Tibial nerve (tissue), 4 donors: ENCODE results near the gene BRD7. TPM values are rescaled to one million over a fixed set of nuclear protein-coding genes. Genes with fewer than 3 reads are reported as not detected.

ENCODE experiments used
- DNase-seq, 2 donors: peaks; one replicate each; pipeline ENCODE4 v3.0.0-alpha.2; 2019; ENCODE audit warnings: low spot score in 2 of 2
- H3K27ac ChIP-seq, 4 donors: fragments of 200-600 bp; sonication (generic) in 3 of 4; one replicate each; pipeline ENCODE4 v1.5.1; 2017 to 2019; ENCODE audit warnings: mild to moderate bottlenecking in 1 of 4
- H3K27me3 ChIP-seq, 2 donors: fragments of 200-600 bp; sonication (generic) in 1 of 2; one replicate each; pipeline versions ENCODE4 v1.5.1 to v1.6.0; 2017 to 2019
- H3K36me3 ChIP-seq, 3 donors: fragments of 200-600 bp; sonication (generic); one replicate each; pipeline ENCODE4 v1.5.1; 2018 to 2019
- H3K4me1 ChIP-seq, 4 donors: fragments of 200-600 bp; sonication (generic) in 3 of 4; one replicate each; pipeline ENCODE4 v1.5.1; 2017 to 2019
- H3K4me3 ChIP-seq, 4 donors: fragments of 200-600 bp; sonication (generic) in 3 of 4; one replicate each; pipeline ENCODE4 v1.5.1; 2017 to 2019; ENCODE audit warnings: mild to moderate bottlenecking in 1 of 4, moderate library complexity in 1 of 4
- H3K9me3 ChIP-seq, 4 donors: fragments of 200-600 bp; sonication (generic) in 3 of 4; one replicate each; pipeline ENCODE4 v1.5.1; 2017 to 2019
- CTCF ChIP-seq, 5 experiments: fragments of 200-600 bp in 3 of 5; fragments of 450-650 bp in 2 of 5; sonication (generic) in 3 of 5; IDR thresholded peaks; one replicate each; pipeline ENCODE4 v1.5.1; 2016 to 2019; ENCODE audit warnings: antibody characterized with exemption in 5 of 5, mild to moderate bottlenecking in 3 of 5, moderate library complexity in 2 of 5
- EP300 ChIP-seq, 2 donors: sonication (generic); formaldehyde crosslinking; IDR thresholded peaks; one replicate each; pipeline ENCODE4 v1.6.1; 2017; ENCODE audit warnings: antibody characterized with exemption in 2 of 2, mild to moderate bottlenecking in 1 of 2
- POLR2A ChIP-seq, 2 donors: fragments of 450-650 bp; IDR thresholded peaks; one replicate each; pipeline ENCODE4 v1.6.1; 2017; ENCODE audit warnings: antibody characterized with exemption in 2 of 2, mild to moderate bottlenecking in 2 of 2, moderate library complexity in 2 of 2
- whole genome bisulfite sequencing, 2 donors: methylation state at CpG; one replicate each; pipeline ENCODE4 v1.1.5; 2018; 5-methylcytosine and 5-hydroxymethylcytosine counted together
- total RNA-seq, 4 donors: library from RNA; depleted of rRNA; stranded (reverse); fragments of >200 nt; gene quantifications; one replicate each; pipeline ENCODE4 v1.1.0, GENCODE V29; 2016

Gene BRD7
- total RNA-seq, 4 donors from 2014 or later, result 35.4 to 55.7 (median 41.6) TPM

GRCh38 chr16:50395763-50396710, 27.2 kb upstream of the BRD7 start:
- no peaks in the 10 kb centered on the region for H3K4me1 ChIP-seq
- WGBS, 2 donors, result 85 to 87% methylated on average over 10 of the region's 10 CpGs
- no peaks in the 10 kb centered on the region for H3K27me3 ChIP-seq
- H3K36me3 ChIP-seq, result no peaks in the 10 kb centered on the region
- no peak overlapping the region for H3K27ac ChIP-seq
- TF ChIP-seq CTCF (IDR thresholded peaks at IDR 0.05), result no peak
- no peak for TF ChIP-seq POLR2A (IDR thresholded peaks at IDR 0.05)
- TF ChIP-seq EP300 (IDR thresholded peaks at IDR 0.05), result no peak
- no peak overlapping the region for H3K4me3 ChIP-seq
- no peak for DNase-seq
- H3K9me3 ChIP-seq, result no peaks in the 10 kb centered on the region

- H3K27me3 ChIP-seq, result no peaks in the 10 kb centered on the region
- DNase-seq, result no peak
- H3K4me1 ChIP-seq, result no peaks in the 10 kb centered on the region
- WGBS, 2 donors, result 75 to 79% methylated on average over 6 of the region's 6 CpGs
- no peaks in the 10 kb centered on the region for H3K9me3 ChIP-seq
- no peak overlapping the region for H3K4me3 ChIP-seq
- no peak for TF ChIP-seq POLR2A (IDR thresholded peaks at IDR 0.05)
- TF ChIP-seq CTCF (IDR thresholded peaks at IDR 0.05), result no peak
- no peak overlapping the region for H3K27ac ChIP-seq
- H3K36me3 ChIP-seq, result no peaks in the 10 kb centered on the region
Observed at GRCh38 chr16:50393858-50394802, 25.3 kb upstream of the BRD7 start.

- Histone ChIP-seq H3K9me3 (no peaks in the 10 kb centered on the region), H3K27ac (no peak overlapping the region), H3K4me3 (no peak overlapping the region), H3K36me3 (no peaks in the 10 kb centered on the region), H3K4me1 (no peaks in the 10 kb centered on the region), H3K27me3 (no peaks in the 10 kb centered on the region)
- no peak for TF ChIP-seq EP300 (IDR thresholded peaks at IDR 0.05)
- TF ChIP-seq POLR2A (IDR thresholded peaks at IDR 0.05), result no peak
- no peak for TF ChIP-seq CTCF (IDR thresholded peaks at IDR 0.05)
- WGBS, 2 donors, result 59 to 62% methylated on average over 7 to 8 of the region's 8 CpGs
- DNase-seq, result no peak
Observed at GRCh38 chr16:50393416-50393815, 24.6 kb upstream of the BRD7 start.

- H3K27me3 ChIP-seq, result no peaks in the 10 kb centered on the region
- no peaks in the 10 kb centered on the region for H3K9me3 ChIP-seq
- H3K4me3 ChIP-seq, result no peak overlapping the region
- no peaks in the 10 kb centered on the region for H3K4me1 ChIP-seq
- TF ChIP-seq EP300 (IDR thresholded peaks at IDR 0.05) (no peak), CTCF (IDR thresholded peaks at IDR 0.05) (no peak), POLR2A (IDR thresholded peaks at IDR 0.05) (no peak)
- no peak for DNase-seq
- 62 to 67% methylated on average over 30 of the region's 30 CpGs for WGBS, 2 donors
- H3K27ac ChIP-seq, result no peak overlapping the region
- no peaks in the 10 kb centered on the region for H3K36me3 ChIP-seq
Observed at GRCh38 chr16:50390914-50391716, 22.3 kb upstream of the BRD7 start.
